ENCODE results near the gene MAP6.

The MAP6 gene

DNA sequence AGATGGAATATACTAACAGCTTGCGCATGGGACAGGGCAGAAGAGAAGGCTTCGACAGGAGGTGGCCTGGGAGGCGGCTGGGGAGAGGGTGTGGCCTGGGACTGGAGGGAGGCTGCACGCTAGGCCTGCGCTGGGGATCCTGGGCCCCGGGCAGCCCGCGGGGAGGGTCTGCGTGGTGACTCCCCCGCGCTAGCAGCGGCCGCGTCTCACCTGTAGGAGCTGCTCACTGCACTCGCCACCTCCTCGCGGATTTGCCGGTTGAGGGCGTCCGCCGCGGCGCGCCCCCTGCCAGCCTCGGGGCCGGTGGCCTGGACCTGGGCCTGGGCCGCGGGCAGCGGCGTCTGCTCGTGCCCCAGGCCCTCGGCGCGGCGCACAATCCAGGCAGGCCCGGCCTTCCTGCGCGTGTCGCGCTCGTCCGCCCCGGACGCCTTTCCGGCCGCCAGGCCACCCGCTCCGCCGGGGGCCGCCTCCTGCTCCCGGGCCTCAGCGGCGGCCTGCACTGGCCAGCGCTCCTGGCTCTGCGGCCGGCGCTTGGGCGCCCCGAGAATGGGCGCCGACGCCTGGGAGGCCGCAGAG, 1.5 kb downstream of the MAP6 start:
- DNase-seq (ENCODE audit: low spot score) = peak; percentile 39

DNA sequence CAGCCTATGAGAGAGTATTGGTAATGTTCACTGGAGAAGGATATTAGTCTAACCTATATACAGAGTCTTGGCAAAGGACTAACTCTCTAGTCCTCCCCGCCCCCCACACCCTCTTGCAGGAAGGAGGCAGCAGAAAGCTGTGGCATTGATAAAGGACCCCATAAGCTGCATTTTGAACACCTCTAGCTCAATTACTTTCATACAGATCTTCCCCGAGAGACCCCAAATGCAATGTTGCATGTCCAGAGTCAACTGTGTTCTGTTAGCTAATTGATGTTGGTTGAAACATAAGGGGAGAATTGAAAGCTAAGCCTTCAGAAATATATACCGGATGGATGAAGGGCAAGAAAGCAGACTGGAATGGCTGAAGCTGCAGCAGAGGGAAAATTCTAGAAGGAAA, 2.8 kb downstream of the MAP6 start:
- DNase-seq (ENCODE audit: low spot score) = no peak

DNA sequence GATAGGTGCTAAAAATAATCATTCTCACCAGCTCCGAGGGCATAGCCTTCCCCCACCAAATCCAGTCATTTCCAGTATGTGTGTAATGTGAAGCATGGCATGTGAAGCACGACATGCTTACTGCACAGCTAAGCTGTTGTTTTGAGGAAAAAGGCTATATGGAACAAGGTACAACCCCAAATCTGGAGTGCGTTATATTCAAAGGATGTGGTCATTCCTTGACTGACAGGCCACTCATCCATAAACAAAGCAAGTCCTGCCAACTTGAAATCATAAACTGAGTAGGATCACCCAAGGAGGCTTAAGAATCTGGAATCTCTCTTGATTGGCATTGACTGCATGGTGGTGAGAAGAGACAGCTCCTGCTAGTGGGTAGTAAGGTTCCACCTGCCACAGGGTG, 3.7 kb downstream of the MAP6 start:
- DNase-seq (ENCODE audit: low spot score) = no peak

DNA sequence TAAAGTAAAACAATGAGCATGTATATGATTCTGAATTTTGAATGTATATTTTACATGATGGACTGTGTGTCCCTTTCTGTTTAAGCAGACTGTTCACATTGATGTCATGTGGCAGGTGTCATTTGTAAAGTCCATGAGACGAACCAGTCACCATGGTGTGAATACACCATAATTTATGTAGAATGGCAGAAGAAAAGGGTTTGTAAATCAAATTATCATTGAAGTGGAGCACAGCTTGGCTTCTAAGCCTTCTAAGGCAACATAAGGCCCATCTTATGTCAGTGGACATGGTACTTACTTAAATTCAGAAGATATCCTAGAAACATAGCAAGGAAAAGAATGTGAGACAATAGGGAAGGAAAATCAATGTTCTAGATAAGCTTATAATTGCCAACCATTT, 4.4 kb downstream of the MAP6 start:
- DNase-seq (ENCODE audit: low spot score) = no peak

DNA sequence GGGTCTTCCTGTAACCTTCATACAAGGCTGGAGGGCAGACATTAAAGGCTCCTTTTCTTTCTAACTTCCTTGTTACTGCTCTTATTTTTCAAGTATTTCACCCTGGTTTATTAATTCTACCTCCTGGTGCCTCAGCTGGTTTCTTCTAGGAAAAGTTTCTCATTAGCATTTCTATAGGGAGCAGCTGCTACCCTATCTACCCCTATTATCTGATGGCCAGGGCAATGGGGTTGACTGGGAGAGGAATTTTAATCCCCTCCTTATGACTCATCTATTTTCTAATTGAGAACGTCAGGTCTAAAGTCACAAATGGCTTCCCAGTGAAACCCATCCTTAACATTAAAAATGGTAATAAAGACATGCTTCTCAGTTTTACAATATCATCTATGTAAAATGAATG, 5.0 kb downstream of the MAP6 start:
- no peak for DNase-seq (ENCODE audit: low spot score)

DNA sequence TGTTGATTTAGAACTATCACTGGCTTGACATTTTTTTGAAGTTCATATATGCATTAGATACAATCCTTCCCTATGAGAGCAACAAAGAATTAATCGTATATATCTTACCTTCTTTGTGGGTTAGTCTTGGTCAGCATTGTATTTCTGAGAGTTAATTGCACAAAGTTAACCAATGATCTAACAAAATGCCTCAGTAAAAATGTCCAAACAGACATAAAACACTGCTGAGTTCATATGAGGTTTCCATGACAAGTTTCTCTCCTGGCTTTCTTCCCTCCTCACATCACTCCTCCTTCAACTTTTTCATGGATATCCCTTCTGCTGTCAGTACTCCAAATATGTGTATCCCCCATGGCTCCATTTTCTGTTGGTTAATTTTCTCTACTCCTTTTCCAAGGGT, 9.0 kb downstream of the MAP6 start:
- DNase-seq (ENCODE audit: low spot score) = no peak

DNA sequence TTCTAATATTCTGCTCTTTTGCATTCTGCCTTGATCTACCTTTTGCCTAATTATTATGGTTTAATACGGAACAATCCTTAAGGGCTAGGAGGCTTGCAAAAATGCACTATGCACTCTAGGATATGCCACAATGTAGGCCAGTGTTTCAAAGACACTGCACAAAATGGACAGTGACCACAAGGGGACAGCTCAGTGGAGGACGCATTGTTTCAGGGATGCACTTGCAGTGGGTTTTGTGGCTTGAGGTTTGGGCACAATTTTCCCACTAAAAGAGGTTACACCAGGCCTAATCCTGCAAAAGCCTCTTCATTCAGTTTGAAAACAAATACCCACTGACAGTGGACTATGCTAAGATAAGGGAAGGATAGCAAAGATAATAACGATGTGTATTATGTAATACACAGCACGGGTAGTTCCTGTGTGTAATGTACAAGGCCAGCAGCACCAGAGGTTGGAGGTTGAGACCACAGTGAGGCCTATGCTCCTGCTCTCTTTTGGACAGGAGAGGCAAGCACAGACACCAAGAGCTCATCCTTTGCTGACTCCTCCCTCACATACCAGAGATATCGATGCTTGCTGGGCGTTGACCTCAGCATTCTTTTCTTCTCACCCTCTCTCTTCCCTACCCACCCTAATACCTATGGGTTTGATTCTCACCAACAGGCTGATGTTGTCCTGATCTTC, 12.7 kb downstream of the MAP6 start:
- DNase-seq (ENCODE audit: low spot score) = no peak

DNA sequence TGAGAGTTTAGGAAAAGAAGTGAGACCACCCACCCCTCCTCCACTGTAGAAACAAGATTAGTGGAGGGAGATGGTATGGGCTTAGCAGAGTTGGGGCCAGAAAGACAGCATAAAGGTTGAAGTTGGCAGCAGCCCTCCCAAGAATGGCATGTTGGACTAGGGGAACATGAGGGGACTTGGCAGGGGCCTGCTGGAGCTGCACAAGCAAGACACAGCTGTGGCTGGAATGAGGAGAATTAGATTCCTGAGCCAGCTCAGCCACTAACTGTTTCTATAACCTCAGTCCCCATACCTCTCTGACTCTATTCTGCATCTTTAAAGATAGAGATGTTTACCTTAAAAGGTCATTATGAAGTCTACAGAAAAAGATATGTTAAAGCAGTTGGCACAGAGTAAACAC, 13.2 kb downstream of the MAP6 start:
- no peak for DNase-seq (ENCODE audit: low spot score)

DNA sequence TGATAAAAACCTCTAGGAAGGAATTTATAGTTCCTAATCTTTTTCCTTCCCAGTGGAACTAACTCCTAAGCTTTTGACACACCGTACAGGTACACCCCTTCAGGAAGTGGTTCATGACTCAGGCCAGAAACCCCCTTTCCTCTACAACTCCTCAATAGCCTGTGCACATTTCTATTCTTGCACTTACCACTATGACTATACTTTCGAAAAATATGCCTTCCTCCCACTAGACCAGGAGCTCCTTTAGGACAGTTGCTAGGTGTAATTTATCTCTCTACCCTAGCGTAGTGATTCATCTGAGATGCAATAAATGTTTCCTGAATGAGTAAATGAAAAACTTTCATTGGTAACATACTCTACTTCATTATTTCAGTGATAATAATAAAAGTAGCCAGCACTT, 14.5 kb downstream of the MAP6 start:
- DNase-seq (ENCODE audit: low spot score) = no peak

DNA sequence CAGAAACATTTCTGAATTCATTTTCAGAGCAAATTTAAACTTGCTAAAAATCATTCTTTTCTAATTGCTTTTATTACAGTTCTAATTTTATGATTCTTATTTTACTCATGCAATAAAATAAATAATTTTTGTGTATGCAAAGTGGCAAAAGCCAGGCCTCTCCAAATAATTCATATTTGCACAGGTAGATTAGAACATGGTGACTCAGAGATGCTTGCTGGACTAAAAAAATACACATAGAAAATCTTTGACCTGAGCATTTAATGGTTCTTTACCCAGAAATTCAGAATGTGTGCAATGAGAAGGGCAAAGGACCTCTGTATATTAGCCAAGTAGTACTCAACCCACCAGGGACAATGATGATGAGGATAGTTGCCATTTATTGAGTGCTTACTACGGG, 15.3 kb downstream of the MAP6 start:
- DNase-seq (ENCODE audit: low spot score) = no peak

DNA sequence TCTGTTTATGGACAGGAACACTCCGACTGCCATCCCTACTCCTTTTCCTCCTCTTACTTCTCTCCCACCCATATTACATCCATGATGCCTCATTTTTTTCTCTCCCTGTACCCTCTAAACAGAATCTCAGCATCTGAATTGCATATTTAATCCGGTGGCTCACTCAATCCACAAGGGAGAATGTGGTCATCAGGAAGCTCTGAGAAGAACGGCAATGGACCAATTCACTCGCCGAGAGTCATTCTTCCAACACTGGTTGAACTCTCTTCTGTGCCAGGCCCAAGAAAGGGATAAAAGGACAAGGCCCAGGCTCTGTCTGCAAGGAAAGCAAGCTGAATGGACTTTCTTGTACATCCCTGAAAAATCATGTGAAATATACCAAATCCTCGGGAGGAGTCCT, 15.9 kb downstream of the MAP6 start:
- DNase-seq (ENCODE audit: low spot score) = no peak

DNA sequence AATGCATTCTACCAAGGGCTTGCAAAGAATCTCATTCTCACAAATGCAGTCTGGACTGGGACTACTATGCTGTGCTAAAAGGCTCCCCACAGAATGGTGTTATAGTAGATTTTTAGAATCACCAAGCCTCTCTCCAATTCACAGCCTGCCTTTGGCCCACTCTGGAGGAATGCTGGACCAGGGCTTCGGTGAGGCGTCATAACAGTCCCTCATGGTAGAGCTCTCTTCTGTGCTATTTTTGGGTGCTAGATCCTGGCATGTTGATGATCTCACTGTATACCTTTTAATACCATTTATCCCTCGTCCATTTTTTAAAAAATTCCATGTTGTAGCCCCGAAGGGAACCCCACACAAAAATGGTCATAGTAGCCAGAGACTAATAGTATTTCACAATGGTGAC, 17.6 kb downstream of the MAP6 start:
- DNase-seq (ENCODE audit: low spot score) = no peak

DNA sequence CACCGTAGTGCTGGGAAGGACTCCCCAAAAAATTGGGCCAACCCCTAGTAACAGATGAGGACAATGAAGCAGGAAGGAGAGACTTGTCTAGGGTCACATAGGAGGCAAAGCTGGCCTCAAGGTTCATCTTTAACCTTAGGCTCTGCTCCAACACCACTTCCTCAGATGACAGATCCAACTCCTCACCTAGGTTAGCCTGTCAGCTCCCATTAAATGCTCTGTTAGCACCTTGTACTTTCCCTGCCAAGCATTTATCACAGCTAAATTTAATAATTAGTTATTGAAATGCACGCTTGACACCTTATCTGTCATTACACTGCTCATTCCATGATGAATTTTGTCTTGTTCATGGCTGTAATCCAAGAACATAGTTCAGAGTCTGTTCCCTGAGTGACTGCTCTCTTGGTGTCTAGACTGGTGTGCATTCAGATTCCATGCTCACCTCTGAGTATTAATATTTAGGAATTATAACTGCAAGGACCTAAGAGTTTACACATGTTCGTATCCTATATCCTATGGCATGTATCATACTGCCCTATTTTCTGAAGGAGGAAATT, 18.6 kb downstream of the MAP6 start:
- no peak for DNase-seq (ENCODE audit: low spot score)

DNA sequence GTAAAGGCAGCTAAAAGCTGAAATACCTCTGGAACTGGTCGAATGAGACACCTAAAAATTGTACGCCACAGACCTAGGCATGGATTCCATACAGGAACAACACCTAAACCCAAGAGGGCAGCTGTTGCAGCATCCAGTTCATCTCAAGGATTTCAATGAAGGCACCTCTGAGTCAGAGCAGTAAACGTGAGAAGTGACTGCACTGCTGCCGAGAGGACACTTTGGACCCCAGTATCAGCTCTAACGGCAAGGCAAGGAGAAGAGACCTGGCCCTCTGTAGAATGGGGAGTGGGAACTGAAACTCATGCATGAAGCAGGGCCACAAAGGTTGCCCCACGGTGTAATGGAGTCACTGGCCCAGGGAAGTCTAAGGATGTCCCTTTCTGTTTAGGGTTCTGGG, 23.9 kb downstream of the MAP6 start:
- no peak for DNase-seq (ENCODE audit: low spot score)

DNA sequence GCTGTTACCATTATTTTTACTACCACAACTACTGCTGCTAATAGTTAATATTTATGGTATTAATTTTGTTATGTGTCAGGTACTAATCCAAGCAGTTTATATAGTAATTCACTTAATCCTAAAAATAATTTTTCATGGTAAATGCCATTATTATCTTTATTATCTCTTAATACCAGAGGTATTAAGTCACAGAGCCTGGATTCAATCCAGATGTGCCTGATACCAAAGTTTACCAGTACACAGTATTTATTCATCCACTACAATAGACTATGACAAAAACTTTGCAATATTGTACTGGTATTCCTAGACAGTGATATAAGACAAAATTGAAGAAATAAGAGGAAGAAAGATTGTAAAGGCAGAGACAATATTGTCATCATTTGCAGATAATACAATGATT, 24.5 kb downstream of the MAP6 start:
- no peak for DNase-seq (ENCODE audit: low spot score)

DNA sequence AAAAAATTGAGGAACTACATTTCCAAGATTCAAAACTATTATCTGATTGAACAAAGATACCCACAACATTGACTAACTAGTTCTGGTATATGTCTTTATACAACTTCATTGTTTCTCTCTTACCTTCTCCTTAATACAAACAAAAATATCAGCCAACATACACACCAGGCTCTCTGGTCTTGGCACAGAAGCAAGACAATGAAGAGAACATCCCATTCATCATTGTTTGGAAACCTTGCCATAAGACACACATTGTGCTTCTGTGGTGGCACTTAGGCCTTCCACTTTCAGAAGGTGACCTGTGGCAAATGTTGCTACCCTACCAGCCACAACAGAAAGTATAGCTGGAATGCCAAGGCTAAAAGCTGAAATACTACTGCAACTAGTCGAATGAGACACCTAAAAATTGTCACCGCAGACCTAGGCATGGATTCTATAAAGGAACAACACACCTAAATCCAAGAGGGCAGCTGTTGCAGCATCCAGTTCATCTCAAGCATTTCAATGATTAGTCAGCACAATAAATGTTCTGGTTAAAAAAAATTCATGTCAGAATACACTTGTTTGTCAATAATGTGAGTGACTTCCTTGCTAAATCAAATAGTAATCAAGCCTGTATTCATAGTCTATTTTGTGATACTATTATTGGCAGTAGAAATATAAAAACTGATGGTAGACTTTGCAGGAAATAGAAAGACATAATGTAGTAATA, 26.3 kb downstream of the MAP6 start:
- no peak for DNase-seq (ENCODE audit: low spot score)

DNA sequence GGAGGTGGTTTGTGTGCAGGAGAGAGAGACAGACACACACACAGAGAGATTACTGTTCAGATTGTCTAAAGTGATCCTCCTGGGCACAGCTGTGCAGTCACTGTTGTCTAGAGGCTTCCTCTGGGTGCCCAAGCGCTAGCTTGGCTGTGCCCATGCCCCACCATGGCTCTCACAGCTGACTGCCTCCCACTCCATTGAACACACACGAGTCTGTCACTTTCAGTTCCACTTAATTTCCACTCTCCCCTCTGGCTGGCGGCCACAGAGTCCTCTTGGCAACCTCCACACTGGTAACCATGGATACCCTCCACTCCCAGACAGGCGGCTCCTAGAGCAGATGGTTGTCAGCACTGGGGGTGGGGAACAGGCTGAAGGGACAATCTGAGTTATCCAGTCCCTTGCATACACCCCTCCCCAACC, 29.1 kb downstream of the MAP6 start:
- peak; percentile 34 for DNase-seq (ENCODE audit: low spot score)

DNA sequence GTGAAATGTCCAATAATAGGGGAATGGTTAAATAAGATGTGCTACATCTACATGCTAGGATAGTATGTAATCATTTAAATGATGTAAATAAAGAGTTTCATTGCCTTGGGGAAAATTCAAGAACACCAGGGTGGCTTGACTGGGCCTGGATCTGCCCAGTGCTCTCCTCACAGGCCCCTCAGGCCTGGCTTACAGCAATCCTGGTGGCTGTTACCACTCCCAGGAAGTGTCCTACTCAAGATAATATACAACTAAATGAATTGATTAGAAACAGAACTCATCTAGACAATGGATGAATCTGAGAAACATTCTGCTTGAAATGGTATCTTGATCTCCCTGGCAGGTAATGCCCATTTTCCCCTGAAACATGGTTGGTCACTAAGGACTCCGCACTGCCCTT, 30.8 kb downstream of the MAP6 start:
- DNase-seq (ENCODE audit: low spot score) = no peak

DNA sequence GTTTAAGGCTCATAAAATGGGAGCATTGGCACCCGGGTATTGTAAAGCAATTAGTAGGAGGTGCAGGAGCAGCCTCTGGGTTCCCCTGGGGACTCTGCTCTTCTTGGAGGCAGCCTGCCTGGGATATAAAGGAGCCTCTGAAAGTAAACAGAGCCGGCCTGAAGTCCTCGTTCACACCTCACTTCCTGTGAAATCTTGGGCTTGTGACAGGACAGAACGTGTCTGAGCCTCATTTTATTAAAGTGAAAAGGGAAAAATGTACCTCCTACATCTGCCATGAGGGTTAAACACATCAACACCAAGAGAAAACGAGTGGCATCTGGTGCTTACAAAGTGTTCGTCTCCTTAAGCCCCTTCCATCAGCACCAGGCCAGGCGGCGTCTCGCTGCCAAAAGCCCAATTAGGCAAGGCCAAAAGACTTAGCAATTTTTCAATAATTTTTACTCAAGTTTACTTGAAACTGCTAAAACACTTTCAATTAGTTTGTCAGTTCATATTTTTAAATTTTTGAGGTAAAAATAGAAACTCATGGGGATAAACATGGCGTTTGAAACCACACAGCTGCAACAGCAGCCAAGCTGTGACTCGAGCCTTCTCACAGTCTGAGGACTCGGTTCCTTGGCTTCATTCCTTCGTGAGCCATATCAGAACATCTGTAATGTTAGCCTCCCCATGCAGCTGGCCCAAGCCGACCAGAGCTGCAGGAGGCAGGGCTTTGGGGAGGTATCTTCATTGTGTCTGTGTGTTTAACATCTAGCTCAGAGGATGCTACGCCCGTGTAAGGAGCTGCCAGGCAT, 33.6 kb downstream of the MAP6 start:
- DNase-seq (ENCODE audit: low spot score) = peak; percentile 53

DNA sequence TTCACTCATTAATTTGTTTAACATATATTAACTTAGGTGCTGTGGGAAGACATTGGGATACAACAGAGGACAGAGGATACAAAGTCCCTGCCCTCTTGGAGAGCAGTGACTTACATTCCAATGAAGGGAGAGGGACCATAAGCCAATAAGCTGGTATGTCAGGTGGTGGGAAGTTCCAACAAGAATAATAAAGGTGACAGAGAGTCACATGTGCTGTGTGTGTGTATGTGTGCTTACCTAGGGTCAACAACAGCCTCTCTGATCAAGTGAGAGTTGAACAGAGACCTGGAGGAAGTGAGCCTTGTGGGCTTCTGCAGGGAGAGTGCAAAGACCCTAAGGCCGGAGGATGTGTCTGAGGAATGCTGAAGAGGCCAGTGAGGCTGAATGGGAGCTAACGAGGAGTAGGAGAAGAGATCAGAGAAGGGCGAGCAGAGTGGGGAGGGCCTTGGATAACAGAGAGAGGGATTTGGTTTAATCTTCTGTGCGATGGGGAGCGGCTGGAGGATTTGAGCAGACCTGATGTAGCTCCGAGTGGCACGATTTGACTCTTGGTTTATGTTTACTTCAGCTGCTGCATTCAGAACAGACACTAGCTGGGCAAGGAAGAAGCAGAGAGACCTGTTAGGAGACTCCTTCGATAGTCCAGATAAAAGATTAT, 35.3 kb downstream of the MAP6 start:
- no peak for DNase-seq (ENCODE audit: low spot score)

DNA sequence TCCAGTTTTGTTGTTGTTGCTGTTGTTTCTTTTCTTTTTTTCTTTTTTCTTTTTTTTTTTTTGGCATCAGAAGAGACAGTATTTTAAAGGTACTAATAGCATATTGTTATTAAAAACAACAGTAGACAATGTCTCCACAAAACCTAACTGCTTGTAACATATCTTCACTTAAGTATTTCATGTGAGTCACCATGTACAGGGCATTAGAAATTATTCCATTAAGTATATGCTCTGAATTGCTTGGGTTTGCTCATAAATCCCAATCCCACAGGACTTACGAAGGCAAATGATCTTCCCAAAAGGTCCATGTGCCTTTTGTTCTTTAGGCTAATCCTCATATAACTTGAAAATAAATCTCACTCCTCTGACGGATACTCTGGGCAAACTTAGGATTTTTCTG, 35.9 kb downstream of the MAP6 start:
- no peak for DNase-seq (ENCODE audit: low spot score)

DNA sequence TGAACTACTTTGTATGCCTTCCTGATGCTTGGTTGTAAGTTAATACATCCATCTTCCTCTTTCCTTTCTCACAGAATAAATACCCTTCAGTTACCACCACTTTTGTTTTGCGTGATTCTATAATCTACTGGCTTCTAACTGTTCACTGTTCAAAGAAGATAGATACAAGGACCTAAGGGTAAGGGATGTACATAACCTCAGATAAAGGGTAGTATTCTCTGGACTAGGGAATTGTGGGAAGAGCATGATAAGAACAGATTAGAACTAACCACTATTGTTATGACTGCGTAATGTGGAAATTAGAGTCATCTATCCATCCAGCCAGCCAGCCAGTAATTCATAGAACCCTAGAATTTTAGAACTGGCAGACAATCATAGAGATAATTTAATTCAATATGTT, 36.4 kb downstream of the MAP6 start:
- DNase-seq (ENCODE audit: low spot score) = no peak
